22Rv1 (cell line): ENCODE results near the gene JAKMIP2.

Experiments used
- CTCF ChIP-seq: fragments of 450-650 bp; IDR thresholded peaks from 2 replicates; pipeline ENCODE4 v1.5.1; 2017; ENCODE audit warnings: mild to moderate bottlenecking
- ZFX ChIP-seq: fragments of 450-650 bp; IDR thresholded peaks from 2 replicates; pipeline ENCODE4 v1.6.1; 2017; ENCODE audit warnings: antibody characterized with exemption, borderline replicate concordance

- no peak for TF ChIP-seq CTCF
- TF ChIP-seq ZFX, result no peak
Observed at GRCh38 chr5:147644460-147644859, 138.1 kb downstream of the JAKMIP2 start.
